HG02759 (cell line): ENCODE measurements around the gene LUZP1.

ENCODE experiments used
- ATAC-seq: cut with Tn5 transposase; IDR thresholded peaks from one replicate; pipeline ENCODE4 v1.9.1; 2021; ENCODE audit warnings: mild to moderate bottlenecking, moderate library complexity; ENCODE audit not compliant: unreplicated experiment

LUZP1 gene

GRCh38 chr1:23118407-23118806, 50.2 kb downstream of the LUZP1 start:
- no peak for ATAC-seq

GRCh38 chr1:23116921-23117699, 51.5 kb downstream of the LUZP1 start:
- ATAC-seq: no peak

DNA sequence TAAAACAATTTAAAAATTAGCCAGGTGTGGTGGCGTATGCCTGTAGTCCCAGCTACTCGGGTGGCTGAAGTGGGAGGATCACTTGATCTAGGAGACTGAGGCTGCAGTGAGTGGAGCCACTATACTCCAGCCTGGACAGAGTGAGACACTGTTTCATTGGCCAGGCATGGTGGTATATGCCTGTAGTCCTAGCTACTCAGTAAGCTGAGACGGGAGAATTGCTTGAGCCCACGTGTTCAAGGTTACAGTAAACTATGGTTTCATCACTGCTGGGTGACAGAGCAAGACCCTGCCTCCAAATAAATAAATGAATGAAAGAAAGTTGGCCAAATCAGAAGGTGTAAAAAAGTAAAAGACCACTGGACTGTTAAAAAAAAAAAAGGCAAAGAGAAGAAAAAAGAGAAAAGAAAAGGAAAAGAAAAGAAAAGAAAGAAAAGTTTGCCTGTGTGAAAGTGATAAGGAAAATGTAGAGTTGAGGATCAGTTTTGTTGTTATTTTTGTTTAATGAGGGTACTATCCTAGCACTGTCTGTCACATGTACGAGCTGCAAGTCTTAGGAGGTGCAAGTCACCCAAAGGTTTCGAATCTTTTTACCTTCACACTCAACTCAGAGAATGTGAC, 52.3 kb downstream of the LUZP1 start:
- ATAC-seq: no peak

DNA sequence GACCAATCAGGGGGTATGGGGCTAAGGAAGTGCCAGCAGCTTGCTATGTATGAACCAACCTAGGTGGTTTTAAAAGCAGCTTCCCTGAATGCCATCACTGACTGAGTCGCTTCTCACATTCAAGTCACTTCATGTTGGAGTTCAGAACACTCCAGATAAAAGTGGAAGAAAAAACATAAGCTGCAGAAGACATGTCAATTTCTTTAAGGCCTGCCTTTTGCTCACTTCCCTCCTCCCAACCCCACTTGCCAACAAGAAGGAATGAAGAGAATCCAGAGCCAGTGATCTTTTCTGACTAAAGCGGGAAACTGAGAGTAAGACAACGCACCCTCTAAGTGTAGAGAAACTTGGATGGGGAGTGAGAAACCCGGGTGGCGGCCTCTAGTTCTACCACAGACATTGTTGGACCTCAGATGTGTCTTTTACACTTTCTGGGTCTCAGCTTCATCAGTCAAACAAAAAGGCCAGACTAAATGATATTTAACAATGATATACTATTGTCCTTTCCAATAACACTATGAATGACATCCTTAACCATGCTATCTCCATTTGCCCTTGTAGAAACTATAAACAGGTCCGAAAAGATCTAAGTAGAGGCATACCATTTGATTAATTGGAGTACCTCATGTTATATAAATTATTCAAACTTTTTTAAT, 54.1 kb downstream of the LUZP1 start:
- no peak for ATAC-seq

DNA sequence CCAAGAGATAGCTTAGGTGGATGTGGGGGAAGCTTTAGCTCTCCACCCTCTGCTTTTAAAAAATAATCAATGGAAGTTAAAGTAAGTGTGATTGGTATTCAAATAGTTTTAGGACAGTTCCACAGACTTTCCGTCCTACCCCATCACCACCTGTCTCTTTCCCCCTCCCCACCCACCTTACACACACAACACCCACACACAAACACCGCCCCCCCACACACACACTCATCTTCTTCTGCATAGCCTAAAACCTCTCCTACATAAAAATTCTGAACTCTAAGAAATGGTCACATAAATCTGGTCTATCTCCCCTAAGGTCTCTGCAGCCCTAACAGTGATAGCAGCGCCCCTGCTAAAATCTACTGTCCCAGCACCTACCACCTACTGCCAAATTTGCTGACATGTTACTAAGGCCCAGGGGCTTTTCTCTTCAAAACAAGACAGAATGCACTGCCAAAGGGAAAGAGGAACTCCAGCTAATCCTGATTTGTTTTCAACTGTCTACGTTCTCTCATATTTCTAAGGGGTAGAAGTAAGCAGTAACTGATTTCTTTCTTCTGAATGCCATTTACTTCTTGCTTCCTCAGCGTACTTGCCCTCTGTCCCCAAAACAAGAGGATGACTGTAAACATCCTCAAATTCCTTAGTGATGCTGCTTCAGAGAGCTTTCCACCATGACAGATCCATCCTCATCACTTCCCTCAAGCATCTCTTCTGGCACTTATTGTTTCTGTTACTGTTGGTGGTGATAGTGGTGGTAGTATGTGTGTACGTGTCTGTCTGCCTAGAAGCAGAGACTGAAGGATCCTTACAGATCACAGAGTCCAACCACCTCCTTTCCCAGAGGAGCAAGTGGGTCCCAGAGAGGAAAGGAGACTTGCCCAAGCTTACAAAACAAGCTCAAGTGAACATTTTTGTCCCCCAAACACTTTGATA, 56.8 kb downstream of the LUZP1 start:
- no peak for ATAC-seq

DNA sequence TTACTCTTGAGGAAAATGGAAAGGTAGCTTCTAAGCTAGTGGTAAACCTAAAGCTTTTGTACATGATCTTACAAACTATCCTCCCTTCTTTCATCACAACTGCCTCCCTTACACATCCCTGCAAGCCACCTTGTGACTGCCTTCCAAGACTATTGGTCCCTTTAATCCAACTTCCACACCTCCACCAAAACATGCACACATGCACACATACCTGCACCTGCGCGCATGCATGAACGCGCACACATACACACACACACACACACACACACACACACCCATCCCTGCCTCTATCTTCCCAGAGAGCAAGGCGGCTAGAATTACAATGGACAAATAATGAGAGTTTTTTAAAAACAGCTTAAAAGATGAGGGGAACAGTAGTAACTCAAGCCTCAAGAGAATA, 58.3 kb downstream of the LUZP1 start:
- no peak for ATAC-seq

DNA sequence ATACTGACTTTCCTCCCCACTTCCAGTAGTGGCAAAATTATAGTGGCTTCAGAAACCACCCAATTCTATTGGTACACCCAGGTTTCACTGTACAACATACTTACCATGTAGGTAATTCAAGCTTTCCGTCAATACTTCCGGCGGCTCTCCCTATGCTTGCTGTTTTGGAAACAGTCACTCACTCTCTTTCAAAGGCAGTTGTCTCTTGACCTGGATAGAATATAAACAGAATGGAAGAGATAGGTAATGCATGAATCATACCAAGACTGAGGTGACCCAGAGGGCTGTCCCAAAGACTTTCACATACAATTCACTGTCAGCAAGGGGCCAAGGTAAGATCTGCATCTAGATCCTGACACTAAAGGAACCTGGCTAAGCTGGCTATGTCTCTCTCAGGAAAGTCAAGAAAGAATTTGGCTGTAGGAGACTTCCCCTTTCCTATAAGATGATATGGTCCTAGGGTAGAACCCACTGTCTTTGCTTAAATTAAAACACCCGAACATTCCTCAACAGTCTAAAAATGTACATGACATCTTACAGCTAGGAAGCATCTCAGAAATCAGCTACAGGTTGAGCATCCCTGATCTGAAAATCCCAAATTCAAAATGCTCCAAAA, 59.6 kb downstream of the LUZP1 start:
- ATAC-seq: no peak

GRCh38 chr1:23103001-23103889, 65.4 kb downstream of the LUZP1 start:
- no peak for ATAC-seq

GRCh38 chr1:23102289-23102688, 66.4 kb downstream of the LUZP1 start:
- no peak for ATAC-seq

- ATAC-seq: no peak
These were observed 66.8 kb downstream of the LUZP1 start for GRCh38 chr1:23101887-23102286.

- no peak for ATAC-seq
These were observed 67.4 kb downstream of the LUZP1 start for GRCh38 chr1:23101101-23101827.

GRCh38 chr1:23100074-23100748, 68.4 kb downstream of the LUZP1 start:
- ATAC-seq: no peak

GRCh38 chr1:23099171-23099536, 69.5 kb downstream of the LUZP1 start:
- no peak for ATAC-seq

DNA sequence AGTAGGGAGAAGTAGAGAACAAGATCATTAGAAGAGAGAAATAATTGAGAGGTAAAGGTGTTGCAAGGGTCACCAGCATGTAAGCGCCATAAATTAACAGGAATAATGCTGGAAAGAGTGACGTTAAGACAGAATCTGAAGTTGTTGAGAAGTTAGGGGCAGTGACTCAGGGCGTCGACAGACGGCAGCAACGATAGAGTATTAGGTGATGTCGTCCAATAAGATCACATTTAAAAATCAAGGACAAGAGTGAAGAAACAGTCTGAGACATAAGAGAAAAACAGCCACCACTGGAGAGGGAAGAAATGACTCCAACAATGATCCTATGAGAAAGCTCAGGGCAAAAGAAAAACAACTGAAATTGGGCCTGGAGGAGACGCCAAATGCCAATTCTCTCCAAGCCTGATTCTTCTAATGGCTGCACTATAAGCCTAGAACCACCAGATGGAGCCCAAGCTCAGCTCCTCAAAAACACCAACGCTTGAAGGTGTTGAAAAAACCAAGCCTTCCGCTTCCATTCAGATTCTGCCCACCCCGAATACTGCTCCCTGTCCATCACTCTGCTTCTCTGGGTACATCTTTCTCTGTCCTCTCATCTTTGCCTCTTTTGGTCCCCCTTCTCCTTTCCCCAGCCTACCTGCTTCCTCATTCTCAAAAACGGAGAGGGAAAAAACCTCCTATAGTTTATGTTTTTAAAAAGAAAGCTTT, 70.0 kb downstream of the LUZP1 start:
- ATAC-seq: no peak

- no peak for ATAC-seq
These were observed 71.3 kb downstream of the LUZP1 start for GRCh38 chr1:23097316-23097715.

GRCh38 chr1:23092447-23092846, 76.2 kb downstream of the LUZP1 start:
- ATAC-seq: no peak

DNA sequence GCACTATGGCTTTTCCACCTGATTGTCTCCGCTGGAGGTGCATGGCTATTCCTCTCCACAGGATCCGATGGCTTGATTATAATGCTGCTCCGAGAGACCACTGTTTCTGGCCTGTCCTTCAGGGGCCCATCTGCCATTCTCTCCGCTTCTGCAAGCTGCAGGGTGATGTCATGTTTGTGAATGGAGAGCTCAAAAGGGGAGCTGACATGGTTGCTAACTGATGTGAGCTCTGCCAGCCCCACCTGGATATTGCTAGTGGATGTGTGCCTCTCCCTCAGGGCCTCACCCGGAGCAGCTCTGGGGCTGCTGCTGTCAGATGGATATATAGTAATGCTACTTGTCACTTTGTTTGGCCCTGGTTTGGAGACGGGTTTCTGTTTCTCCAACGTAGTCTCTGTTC, 77.1 kb downstream of the LUZP1 start:
- no peak for ATAC-seq

GRCh38 chr1:23090056-23090455, 78.6 kb downstream of the LUZP1 start:
- no peak for ATAC-seq
